MCF 10A (cell line): ENCODE measurements around the gene ASTN2. TPM values are rescaled to one million over a fixed set of nuclear protein-coding genes. Genes with fewer than 3 reads are reported as not detected.

ENCODE experiments used
- BruUV-seq: library from RNA; stranded (reverse); fragments of 400-500 nt; replicated peaks from 2 replicates; lab custom pipeline; 2021; lab: Mats Ljungman, UMichigan
- CTCF ChIA-PET: fragments of 300-600 bp; sonication (Branson Sonifier 250); formaldehyde crosslinking; extraction: SDS; loops from one replicate; lab custom pipeline; 2021; ENCODE audit warnings: antibody characterized with exemption, inconsistent platforms; lab: Yijun Ruan, JAX
- POLR2A ChIA-PET: fragments of 300-600, 350-650 bp; sonication (Branson Sonifier 250); formaldehyde crosslinking; extraction: SDS; loops from one replicate; lab custom pipeline; 2020; ENCODE audit warnings: antibody characterized with exemption, inconsistent platforms; lab: Yijun Ruan, JAX
- DNase-seq: peaks from one replicate; pipeline ENCODE4 v3.0.0-alpha.2; 2018; ENCODE audit not compliant: unreplicated experiment
- H3K27ac Mint-ChIP-seq: one replicate; pipeline ENCODE4 v1.8.0; 2022; ENCODE audit warnings: mild to moderate bottlenecking, low read depth, mixed read lengths; ENCODE audit not compliant: unreplicated experiment
- H3K27me3 Mint-ChIP-seq: one replicate; pipeline ENCODE4 v1.8.0; 2022; ENCODE audit warnings: mixed read lengths; ENCODE audit not compliant: insufficient read depth, unreplicated experiment
- H3K36me3 Mint-ChIP-seq: one replicate; pipeline ENCODE4 v1.8.0; 2022; ENCODE audit warnings: mild to moderate bottlenecking, moderate library complexity, mixed read lengths; ENCODE audit not compliant: insufficient read depth, unreplicated experiment
- H3K4me1 Mint-ChIP-seq: one replicate; pipeline ENCODE4 v1.8.0; 2022; ENCODE audit warnings: mixed read lengths; ENCODE audit not compliant: insufficient read depth, unreplicated experiment
- H3K4me3 Mint-ChIP-seq: one replicate; pipeline ENCODE4 v1.8.0; 2022; ENCODE audit warnings: mild to moderate bottlenecking, moderate library complexity, mixed read lengths; ENCODE audit not compliant: unreplicated experiment
- H3K9me3 Mint-ChIP-seq: one replicate; pipeline ENCODE4 v1.8.0; 2022; ENCODE audit warnings: mixed read lengths; ENCODE audit not compliant: unreplicated experiment
- intact Hi-C: fragments of 100-400 bp; cut with micrococcal nuclease; formaldehyde crosslinking; loops from 2 replicates; pipeline ENCODE4 v1.14.1; 2022
- total RNA-seq: library from RNA; stranded (reverse); gene quantifications from 2 replicates; pipeline ENCODE4 v1.2.3, GENCODE V29; 2022
- TF ChIP-seq, protein P1 (sequence below): fragments of 200-600 bp; IDR thresholded peaks from one replicate; pipeline ENCODE4 v1.8.0; 2022; ENCODE audit warnings: antibody characterized with exemption, mild to moderate bottlenecking; ENCODE audit not compliant: unreplicated experiment

The ASTN2 gene
- total RNA-seq, 1 experiment from 2014 or later, result 1.8 TPM

DNA sequence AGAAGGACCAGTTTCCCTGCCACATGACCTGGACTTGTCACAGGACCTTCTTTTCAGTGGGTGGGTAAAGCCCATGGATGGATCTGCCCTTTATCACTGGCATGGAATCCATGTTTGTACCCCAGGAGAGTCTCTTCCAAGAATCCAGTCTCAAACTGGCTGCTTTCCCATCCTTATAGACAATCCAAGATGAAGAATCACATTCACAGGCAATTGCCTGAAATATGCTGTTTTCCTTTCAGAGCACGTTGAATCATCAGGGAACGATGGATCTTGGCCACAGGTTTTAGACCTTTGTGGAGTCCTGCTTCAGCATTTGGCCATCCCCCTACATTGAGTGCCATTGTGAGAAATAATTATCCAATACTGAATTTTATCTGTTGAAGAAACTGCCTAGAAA is 319.8 kb downstream of the ASTN2 start:
- Mint-ChIP-seq H3K4me3 (no peak overlapping the region), H3K27ac (no peak overlapping the region), H3K27me3 (no peaks in the 10 kb centered on the region), H3K36me3 (no peaks in the 10 kb centered on the region), H3K9me3 (no peaks in the 10 kb centered on the region), H3K4me1 (peaks cover 12% of the 10 kb centered on the region)
- POLR2A ChIA-PET, result no interaction called here
- BruUV-seq, result no TSS peak
- TF ChIP-seq, protein P1, sequence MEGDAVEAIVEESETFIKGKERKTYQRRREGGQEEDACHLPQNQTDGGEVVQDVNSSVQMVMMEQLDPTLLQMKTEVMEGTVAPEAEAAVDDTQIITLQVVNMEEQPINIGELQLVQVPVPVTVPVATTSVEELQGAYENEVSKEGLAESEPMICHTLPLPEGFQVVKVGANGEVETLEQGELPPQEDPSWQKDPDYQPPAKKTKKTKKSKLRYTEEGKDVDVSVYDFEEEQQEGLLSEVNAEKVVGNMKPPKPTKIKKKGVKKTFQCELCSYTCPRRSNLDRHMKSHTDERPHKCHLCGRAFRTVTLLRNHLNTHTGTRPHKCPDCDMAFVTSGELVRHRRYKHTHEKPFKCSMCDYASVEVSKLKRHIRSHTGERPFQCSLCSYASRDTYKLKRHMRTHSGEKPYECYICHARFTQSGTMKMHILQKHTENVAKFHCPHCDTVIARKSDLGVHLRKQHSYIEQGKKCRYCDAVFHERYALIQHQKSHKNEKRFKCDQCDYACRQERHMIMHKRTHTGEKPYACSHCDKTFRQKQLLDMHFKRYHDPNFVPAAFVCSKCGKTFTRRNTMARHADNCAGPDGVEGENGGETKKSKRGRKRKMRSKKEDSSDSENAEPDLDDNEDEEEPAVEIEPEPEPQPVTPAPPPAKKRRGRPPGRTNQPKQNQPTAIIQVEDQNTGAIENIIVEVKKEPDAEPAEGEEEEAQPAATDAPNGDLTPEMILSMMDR, result no peak
- intact Hi-C loops, result no loop called here
- no peak for DNase-seq
- CTCF ChIA-PET, result interaction anchor here (0.8 kb wide), 1 partner anchor 31 kb away, joined by 4 read pairs; no protein-coding TSS in a partner anchor

DNA sequence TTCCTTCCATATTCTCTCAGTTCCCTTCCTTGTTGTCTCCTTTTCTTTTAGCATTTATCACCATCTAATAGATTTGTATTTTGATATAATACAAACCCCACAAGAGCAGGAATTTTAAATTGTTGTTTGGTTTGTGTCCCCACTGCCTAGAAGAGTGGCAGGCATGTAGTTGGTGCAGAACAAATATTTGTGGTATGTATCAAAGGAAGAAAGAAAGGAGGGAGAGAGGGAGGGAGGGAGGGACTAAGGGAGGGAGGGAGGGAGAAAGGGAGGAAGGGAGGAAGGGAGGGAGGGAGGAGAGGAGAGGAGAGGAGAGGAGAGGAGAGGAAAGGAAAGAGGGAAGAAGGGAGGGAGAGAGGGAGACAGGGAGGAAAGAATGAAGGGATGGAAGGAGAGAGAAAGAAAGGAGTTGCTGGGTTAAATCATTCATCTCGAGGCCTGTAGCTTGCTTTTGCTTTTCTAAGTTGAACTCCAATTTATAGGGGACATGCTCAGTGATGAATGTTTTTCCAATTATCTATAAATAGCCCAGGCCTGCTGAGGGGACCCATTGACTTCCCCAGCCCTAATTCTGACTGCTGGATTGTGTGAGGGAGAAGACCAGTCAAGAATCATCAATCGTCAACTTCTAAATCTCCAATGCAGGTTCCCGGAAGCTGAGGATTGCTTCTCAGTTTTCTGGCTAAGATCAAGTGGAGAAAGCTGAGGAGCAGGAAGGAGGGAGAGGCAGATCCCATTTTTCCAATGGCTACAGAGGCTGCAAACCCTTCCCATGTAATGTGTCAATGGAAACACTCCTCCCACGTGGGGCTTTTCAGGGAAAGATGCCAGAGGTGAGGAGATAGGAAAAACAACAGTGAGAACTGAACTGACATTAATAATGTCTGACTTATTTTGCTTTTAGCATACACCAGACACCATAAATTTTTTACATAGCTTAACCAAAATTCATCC is 320.7 kb downstream of the ASTN2 start:
- ChIA-PET POLR2A (no interaction called here), CTCF (interaction anchor here (0.5 to 0.8 kb wide), 2 partner anchors 16 to 30 kb away, joined by 3 to 4 read pairs; no protein-coding TSS in a partner anchor)
- intact Hi-C loops, result no loop called here
- no peaks in the 10 kb centered on the region for H3K9me3 Mint-ChIP-seq
- no peak overlapping the region for H3K4me3 Mint-ChIP-seq
- no peaks in the 10 kb centered on the region for H3K36me3 Mint-ChIP-seq
- H3K27ac Mint-ChIP-seq, result no peak overlapping the region
- no peaks in the 10 kb centered on the region for H3K27me3 Mint-ChIP-seq
- TF ChIP-seq, protein P1, result no peak
- BruUV-seq, result no TSS peak
- H3K4me1 Mint-ChIP-seq, result peaks cover 12% of the 10 kb centered on the region
- DNase-seq, result no peak

DNA sequence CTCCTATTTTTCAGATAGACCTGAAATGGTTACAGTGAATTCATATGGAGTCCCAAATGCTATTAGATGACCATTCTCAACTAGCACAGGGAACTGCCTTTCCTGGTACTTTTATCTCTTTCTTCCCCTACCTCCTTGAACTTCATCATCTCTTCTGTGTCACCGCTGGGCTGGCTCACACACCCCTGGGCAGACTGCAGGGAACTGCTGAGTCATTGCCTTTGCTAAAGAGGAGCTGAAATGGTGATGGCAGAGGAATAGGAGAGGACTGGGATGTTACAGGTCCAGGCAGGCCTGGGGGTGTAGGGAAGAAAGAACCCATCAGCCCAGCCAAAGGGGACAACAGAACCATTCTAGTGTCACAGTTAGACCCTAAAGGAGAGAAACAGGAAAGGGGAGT is 322.3 kb downstream of the ASTN2 start:
- Mint-ChIP-seq H3K9me3 (no peaks in the 10 kb centered on the region), H3K27me3 (no peaks in the 10 kb centered on the region), H3K4me1 (peaks cover 6% of the 10 kb centered on the region), H3K27ac (no peak overlapping the region), H3K36me3 (no peaks in the 10 kb centered on the region), H3K4me3 (no peak overlapping the region)
- no TSS peak for BruUV-seq
- CTCF ChIA-PET, result interaction anchor here (0.6 kb wide), 3 partner anchors 352 to 1410 kb away, joined by 3 to 5 read pairs (median 5); no protein-coding TSS in a partner anchor
- POLR2A ChIA-PET, result no interaction called here
- peak; percentile 59 for DNase-seq
- intact Hi-C loops, result no loop called here
- TF ChIP-seq, protein P1, result no peak

DNA sequence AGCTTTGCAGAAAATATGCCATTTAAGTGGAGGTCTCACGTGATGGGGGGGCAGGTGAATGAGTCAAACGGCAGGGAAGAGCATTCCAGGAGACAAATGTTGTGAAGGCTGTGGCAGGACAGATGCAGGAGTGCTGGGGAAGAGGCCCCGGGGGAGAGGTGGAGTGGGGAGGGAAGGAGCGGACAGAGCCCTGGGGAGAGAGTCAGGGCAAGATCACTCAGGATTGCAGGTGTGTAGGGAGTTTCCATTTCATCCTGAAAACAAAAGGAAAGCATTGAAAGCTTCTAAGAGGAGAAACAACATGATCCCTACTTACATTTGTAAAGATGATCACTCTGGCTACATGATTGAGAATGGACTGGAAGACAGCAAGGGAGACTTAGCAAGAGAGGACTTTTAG is 323.3 kb downstream of the ASTN2 start:
- Mint-ChIP-seq H3K27me3 (no peaks in the 10 kb centered on the region), H3K9me3 (peaks cover 4% of the 10 kb centered on the region), H3K27ac (no peak overlapping the region), H3K4me1 (peaks cover 6% of the 10 kb centered on the region), H3K4me3 (no peak overlapping the region), H3K36me3 (no peaks in the 10 kb centered on the region)
- ChIA-PET POLR2A (no interaction called here), CTCF (interaction anchor here (0.6 kb wide), 1 partner anchor 355 kb away, joined by 3 read pairs; no protein-coding TSS in a partner anchor)
- DNase-seq, result no peak
- TF ChIP-seq, protein P1, result no peak
- BruUV-seq, result no TSS peak
- intact Hi-C loops, result no loop called here
